CD4-positive, CD25-positive, alpha-beta regulatory T cell (primary cell): Measurements from ENCODE around the gene MTOR. TPM values are rescaled to one million over a fixed set of nuclear protein-coding genes. Genes with fewer than 3 reads are reported as not detected.

Source experiments
- ATAC-seq, 2 donors: fragments of 150-1000 bp; cut with Tn5 transposase; one replicate each; pipeline ENCODE4 v1.10.0; 2021; ENCODE audit warnings: low read depth in 2 of 2, moderate number of reproducible peaks in 2 of 2, moderate library complexity in 1 of 2
- DNase-seq, 3 donors: peaks; one replicate each; pipeline versions ENCODE4 v3.0.0 to v3.0.0-alpha.2; 2012 to 2022; ENCODE audit warnings: mixed read lengths in 1 of 3
- H3K27ac ChIP-seq: one replicate; pipeline ENCODE4 v1.7.0; 2013; ENCODE audit warnings: mild to moderate bottlenecking, low read length; ENCODE audit not compliant: insufficient read depth, poor library complexity, severe bottlenecking
- H3K27me3 ChIP-seq: one replicate; pipeline ENCODE4 v1.7.0; 2013; ENCODE audit warnings: low read length; ENCODE audit not compliant: control insufficient read depth, insufficient read depth
- H3K36me3 ChIP-seq: one replicate; pipeline ENCODE4 v1.7.0; 2013; ENCODE audit warnings: mild to moderate bottlenecking, low read length, moderate library complexity; ENCODE audit not compliant: control insufficient read depth, insufficient read depth
- H3K4me1 ChIP-seq: 2 replicates; pipeline ENCODE4 v1.7.0; 2013; ENCODE audit warnings: mild to moderate bottlenecking, low read length; ENCODE audit not compliant: insufficient read depth, control insufficient read depth, poor library complexity, severe bottlenecking
- H3K4me3 ChIP-seq: one replicate; pipeline ENCODE4 v1.7.0; 2013; ENCODE audit warnings: low read depth, mild to moderate bottlenecking, low read length, moderate library complexity
- H3K9me3 ChIP-seq, 2 experiments: 1 replicate in 1 of 2; 2 replicates in 1 of 2; pipeline ENCODE4 v1.7.0; 2013; ENCODE audit warnings: low read length in 2 of 2, mild to moderate bottlenecking in 1 of 2, moderate library complexity in 1 of 2; ENCODE audit not compliant: control insufficient read depth in 2 of 2
- H3K27ac Mint-ChIP-seq, 3 donors: one replicate each; pipeline ENCODE4 v1.8.0; 2020 to 2022; ENCODE audit warnings: mild to moderate bottlenecking in 3 of 3, mixed read lengths in 3 of 3, moderate library complexity in 2 of 3
- H3K27me3 Mint-ChIP-seq: one replicate; pipeline ENCODE4 v1.8.0; 2022; ENCODE audit warnings: mild to moderate bottlenecking, mixed read lengths
- H3K36me3 Mint-ChIP-seq: one replicate; pipeline ENCODE4 v1.8.0; 2020; ENCODE audit warnings: mixed read lengths
- H3K4me1 Mint-ChIP-seq, 4 donors: one replicate each; pipeline ENCODE4 v1.8.0; 2020 to 2022; ENCODE audit warnings: mixed read lengths in 4 of 4, mild to moderate bottlenecking in 1 of 4
- H3K4me3 Mint-ChIP-seq, 4 donors: one replicate each; pipeline ENCODE4 v1.8.0; 2020 to 2022; ENCODE audit warnings: mild to moderate bottlenecking in 4 of 4, mixed read lengths in 4 of 4, moderate library complexity in 3 of 4
- H3K9me3 Mint-ChIP-seq, 7 donors: one replicate each; pipeline ENCODE4 v1.8.0; 2020 to 2022; ENCODE audit warnings: mixed read lengths in 7 of 7, mild to moderate bottlenecking in 3 of 7, moderate library complexity in 2 of 7
- polyA plus RNA-seq, 4 donors: library from polyadenylated mRNA; unstranded; fragments of 300-500 nt; fragmentation: Illumina TruSeq; gene quantifications; one replicate each; pipeline ENCODE4 v1.2.3, GENCODE V29; 2021
- total RNA-seq: library from RNA; stranded (reverse); gene quantifications from one replicate; pipeline ENCODE4 v1.2.3, GENCODE V29; 2022

Gene MTOR
- total and polyA plus RNA-seq, 5 donors from 2014 or later: 3.9 to 48.2 (median 4.7) TPM

GRCh38 chr1:11126569-11126968 is 135.8 kb downstream of the MTOR start:
- Mint-ChIP-seq H3K27me3 (no peaks in the 10 kb centered on the region), H3K4me1 (no peaks in the 10 kb centered on the region), H3K9me3 (no peaks in the 10 kb centered on the region), H3K27ac (no peak overlapping the region), H3K36me3 (peaks cover 54% of the 10 kb centered on the region), H3K4me3 (no peak overlapping the region)
- Histone ChIP-seq H3K9me3 (no peaks in the 10 kb centered on the region), H3K4me3 (no peak overlapping the region), H3K27ac (no peak overlapping the region), H3K36me3 (peaks cover 87% of the 10 kb centered on the region), H3K27me3 (no peaks in the 10 kb centered on the region), H3K4me1 (no peaks in the 10 kb centered on the region)
- no peak for DNase-seq
- ATAC-seq: no peak

- Histone ChIP-seq H3K27ac (no peak overlapping the region), H3K9me3 (no peaks in the 10 kb centered on the region), H3K36me3 (peaks cover 87% of the 10 kb centered on the region), H3K4me3 (no peak overlapping the region), H3K27me3 (no peaks in the 10 kb centered on the region), H3K4me1 (no peaks in the 10 kb centered on the region)
- H3K27me3 Mint-ChIP-seq: no peaks in the 10 kb centered on the region
- no peaks in the 10 kb centered on the region for H3K9me3 Mint-ChIP-seq
- ATAC-seq (no peak), DNase-seq (no peak)
- no peaks in the 10 kb centered on the region for H3K4me1 Mint-ChIP-seq
- H3K36me3 Mint-ChIP-seq: peaks cover 54% of the 10 kb centered on the region
- H3K4me3 Mint-ChIP-seq: no peak overlapping the region
- H3K27ac Mint-ChIP-seq: no peak overlapping the region
Measured at GRCh38 chr1:11125931-11126330, 136.4 kb downstream of the MTOR start.

- ATAC-seq: no peak
- no peaks in the 10 kb centered on the region for H3K4me1 Mint-ChIP-seq
- H3K27me3 Mint-ChIP-seq: no peaks in the 10 kb centered on the region
- H3K4me3 ChIP-seq: no peak overlapping the region
- peaks cover 79% of the 10 kb centered on the region for H3K36me3 ChIP-seq
- no peaks in the 10 kb centered on the region for H3K27me3 ChIP-seq
- H3K4me1 ChIP-seq: no peaks in the 10 kb centered on the region
- H3K36me3 Mint-ChIP-seq: peaks cover 50% of the 10 kb centered on the region
- H3K4me3 Mint-ChIP-seq: no peak overlapping the region
- H3K27ac ChIP-seq: no peak overlapping the region
- H3K27ac Mint-ChIP-seq: no peak overlapping the region
- H3K9me3 Mint-ChIP-seq: no peaks in the 10 kb centered on the region
- no peaks in the 10 kb centered on the region for H3K9me3 ChIP-seq
- DNase-seq: no peak
Measured at GRCh38 chr1:11124965-11125364, 137.4 kb downstream of the MTOR start.

- DNase-seq: no peak
- peaks cover 43% of the 10 kb centered on the region for H3K36me3 Mint-ChIP-seq
- Histone ChIP-seq H3K4me3 (no peak overlapping the region), H3K9me3 (no peaks in the 10 kb centered on the region), H3K4me1 (no peaks in the 10 kb centered on the region), H3K27ac (no peak overlapping the region), H3K36me3 (peaks cover 63% of the 10 kb centered on the region), H3K27me3 (no peaks in the 10 kb centered on the region)
- H3K4me1 Mint-ChIP-seq: no peaks in the 10 kb centered on the region
- no peak overlapping the region for H3K27ac Mint-ChIP-seq
- no peak overlapping the region for H3K4me3 Mint-ChIP-seq
- no peaks in the 10 kb centered on the region for H3K9me3 Mint-ChIP-seq
- no peak for ATAC-seq
- no peaks in the 10 kb centered on the region for H3K27me3 Mint-ChIP-seq
Measured at GRCh38 chr1:11116318-11116717, 146.0 kb downstream of the MTOR start.

- Mint-ChIP-seq H3K27ac (peak overlapping the region in 1 of 3 donors; percentile 78), H3K27me3 (no peaks in the 10 kb centered on the region), H3K36me3 (peaks cover 37% of the 10 kb centered on the region), H3K4me1 (no peaks in the 10 kb centered on the region), H3K9me3 (no peaks in the 10 kb centered on the region), H3K4me3 (no peak overlapping the region)
- Histone ChIP-seq H3K4me1 (no peaks in the 10 kb centered on the region), H3K36me3 (peaks cover 68% of the 10 kb centered on the region), H3K4me3 (no peak overlapping the region), H3K27me3 (no peaks in the 10 kb centered on the region), H3K27ac (no peak overlapping the region), H3K9me3 (no peaks in the 10 kb centered on the region)
- no peak for ATAC-seq
- DNase-seq: no peak
Measured at GRCh38 chr1:11114966-11115365, 147.4 kb downstream of the MTOR start.

- Histone ChIP-seq H3K4me3 (no peak overlapping the region), H3K4me1 (no peaks in the 10 kb centered on the region), H3K27me3 (no peaks in the 10 kb centered on the region), H3K36me3 (peaks cover 72% of the 10 kb centered on the region), H3K27ac (no peak overlapping the region), H3K9me3 (no peaks in the 10 kb centered on the region)
- Mint-ChIP-seq H3K4me1 (no peaks in the 10 kb centered on the region), H3K36me3 (peaks cover 51% of the 10 kb centered on the region), H3K9me3 (no peaks in the 10 kb centered on the region), H3K27ac (no peak overlapping the region), H3K4me3 (no peak overlapping the region), H3K27me3 (no peaks in the 10 kb centered on the region)
- ATAC-seq: no peak
- no peak for DNase-seq
Measured at GRCh38 chr1:11109047-11109760, 153.1 kb downstream of the MTOR start.

GRCh38 chr1:11107599-11107998 is 154.8 kb downstream of the MTOR start:
- H3K36me3 Mint-ChIP-seq: peaks cover 41% of the 10 kb centered on the region
- no peak for ATAC-seq
- Histone ChIP-seq H3K27me3 (no peaks in the 10 kb centered on the region), H3K4me1 (no peaks in the 10 kb centered on the region), H3K36me3 (peaks cover 60% of the 10 kb centered on the region), H3K4me3 (no peak overlapping the region), H3K9me3 (no peaks in the 10 kb centered on the region), H3K27ac (no peak overlapping the region)
- no peak overlapping the region for H3K4me3 Mint-ChIP-seq
- no peaks in the 10 kb centered on the region for H3K27me3 Mint-ChIP-seq
- DNase-seq: no peak
- no peaks in the 10 kb centered on the region for H3K4me1 Mint-ChIP-seq
- no peaks in the 10 kb centered on the region for H3K9me3 Mint-ChIP-seq
- no peak overlapping the region for H3K27ac Mint-ChIP-seq

GRCh38 chr1:11105586-11105985 is 156.8 kb downstream of the MTOR start:
- Mint-ChIP-seq H3K27ac (no peak overlapping the region), H3K9me3 (no peaks in the 10 kb centered on the region), H3K36me3 (peaks cover 30% of the 10 kb centered on the region), H3K27me3 (no peaks in the 10 kb centered on the region), H3K4me1 (peaks cover 0 to 2% (median 0%) of the 10 kb centered on the region in 4 donors), H3K4me3 (no peak overlapping the region)
- ATAC-seq (no peak), DNase-seq (no peak)
- no peaks in the 10 kb centered on the region for H3K4me1 ChIP-seq
- no peaks in the 10 kb centered on the region for H3K27me3 ChIP-seq
- H3K9me3 ChIP-seq: no peaks in the 10 kb centered on the region
- H3K36me3 ChIP-seq: peaks cover 43% of the 10 kb centered on the region
- H3K27ac ChIP-seq: no peak overlapping the region
- no peak overlapping the region for H3K4me3 ChIP-seq
